ENCODE data around the gene SLC22A12. TPM values are rescaled to one million over a fixed set of nuclear protein-coding genes. Genes with fewer than 3 reads are reported as not detected.

SLC22A12 gene
- total RNA-seq, 4 donors from 2014 or later: not detected

- no peaks in the 10 kb centered on the region for H3K4me1 ChIP-seq
- H3K27me3 ChIP-seq: no peaks in the 10 kb centered on the region
- TF ChIP-seq POLR2A (IDR thresholded peaks at IDR 0.05): no peak
- TF ChIP-seq, protein P1, sequence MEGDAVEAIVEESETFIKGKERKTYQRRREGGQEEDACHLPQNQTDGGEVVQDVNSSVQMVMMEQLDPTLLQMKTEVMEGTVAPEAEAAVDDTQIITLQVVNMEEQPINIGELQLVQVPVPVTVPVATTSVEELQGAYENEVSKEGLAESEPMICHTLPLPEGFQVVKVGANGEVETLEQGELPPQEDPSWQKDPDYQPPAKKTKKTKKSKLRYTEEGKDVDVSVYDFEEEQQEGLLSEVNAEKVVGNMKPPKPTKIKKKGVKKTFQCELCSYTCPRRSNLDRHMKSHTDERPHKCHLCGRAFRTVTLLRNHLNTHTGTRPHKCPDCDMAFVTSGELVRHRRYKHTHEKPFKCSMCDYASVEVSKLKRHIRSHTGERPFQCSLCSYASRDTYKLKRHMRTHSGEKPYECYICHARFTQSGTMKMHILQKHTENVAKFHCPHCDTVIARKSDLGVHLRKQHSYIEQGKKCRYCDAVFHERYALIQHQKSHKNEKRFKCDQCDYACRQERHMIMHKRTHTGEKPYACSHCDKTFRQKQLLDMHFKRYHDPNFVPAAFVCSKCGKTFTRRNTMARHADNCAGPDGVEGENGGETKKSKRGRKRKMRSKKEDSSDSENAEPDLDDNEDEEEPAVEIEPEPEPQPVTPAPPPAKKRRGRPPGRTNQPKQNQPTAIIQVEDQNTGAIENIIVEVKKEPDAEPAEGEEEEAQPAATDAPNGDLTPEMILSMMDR (IDR thresholded peaks at IDR 0.05): no peak
- DNase-seq: no peak
- H3K9me3 ChIP-seq: no peaks in the 10 kb centered on the region
- no peaks in the 10 kb centered on the region for H3K36me3 ChIP-seq
- H3K4me3 ChIP-seq: no peak overlapping the region
- H3K27ac ChIP-seq: no peak overlapping the region
Measured at GRCh38 chr11:64609436-64610047, 18.5 kb downstream of the SLC22A12 start.

- Histone ChIP-seq H3K27me3 (no peaks in the 10 kb centered on the region), H3K9me3 (no peaks in the 10 kb centered on the region), H3K27ac (no peak overlapping the region), H3K36me3 (no peaks in the 10 kb centered on the region), H3K4me3 (no peak overlapping the region), H3K4me1 (no peaks in the 10 kb centered on the region)
- no peak for DNase-seq
- no peak for TF ChIP-seq POLR2A (IDR thresholded peaks at IDR 0.05)
- TF ChIP-seq, protein P1 (IDR thresholded peaks at IDR 0.05): no peak
Measured at GRCh38 chr11:64610596-64610995, 19.6 kb downstream of the SLC22A12 start.

DNA sequence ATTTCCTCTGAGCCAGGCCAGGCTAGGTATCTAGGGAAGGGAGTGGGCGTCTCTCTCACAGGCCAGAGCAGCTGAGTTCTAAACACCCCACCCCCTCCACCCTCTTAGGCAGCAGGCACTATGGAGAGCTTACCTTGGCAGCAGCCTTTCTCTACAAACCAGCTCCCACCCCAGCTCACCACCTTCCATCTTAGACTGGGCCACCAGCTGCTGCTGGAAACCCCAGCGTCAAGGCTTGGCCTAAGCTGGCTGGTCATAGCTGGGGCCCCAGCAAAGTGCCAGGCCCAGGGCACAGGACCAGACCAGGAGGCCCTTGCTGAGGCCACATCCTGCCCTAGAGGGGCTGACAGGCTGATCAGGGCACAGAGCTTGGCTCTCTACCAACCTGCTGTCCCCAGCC lies 20.2 kb downstream of the SLC22A12 start:
- Histone ChIP-seq H3K36me3 (no peaks in the 10 kb centered on the region), H3K4me3 (no peak overlapping the region), H3K4me1 (no peaks in the 10 kb centered on the region), H3K27me3 (no peaks in the 10 kb centered on the region), H3K27ac (no peak overlapping the region), H3K9me3 (no peaks in the 10 kb centered on the region)
- TF ChIP-seq, protein P1 (IDR thresholded peaks at IDR 0.05): no peak
- TF ChIP-seq POLR2A (IDR thresholded peaks at IDR 0.05): no peak
- no peak for DNase-seq

- Histone ChIP-seq H3K36me3 (no peaks in the 10 kb centered on the region), H3K4me3 (no peak overlapping the region), H3K27ac (no peak overlapping the region), H3K9me3 (no peaks in the 10 kb centered on the region), H3K27me3 (no peaks in the 10 kb centered on the region), H3K4me1 (no peaks in the 10 kb centered on the region)
- DNase-seq: no peak
- no peak for TF ChIP-seq POLR2A (IDR thresholded peaks at IDR 0.05)
- TF ChIP-seq, protein P1 (IDR thresholded peaks at IDR 0.05): no peak
Measured at GRCh38 chr11:64611869-64612646, 21.0 kb downstream of the SLC22A12 start.

GRCh38 chr11:64613648-64614047 lies 22.6 kb downstream of the SLC22A12 start:
- TF ChIP-seq, protein P1 (IDR thresholded peaks at IDR 0.05): no peak
- no peak for TF ChIP-seq POLR2A (IDR thresholded peaks at IDR 0.05)
- Histone ChIP-seq H3K4me1 (no peaks in the 10 kb centered on the region), H3K4me3 (no peak overlapping the region), H3K36me3 (no peaks in the 10 kb centered on the region), H3K27ac (no peak overlapping the region), H3K9me3 (no peaks in the 10 kb centered on the region), H3K27me3 (no peaks in the 10 kb centered on the region)
- no peak for DNase-seq

Data from Peyer's patch (tissue), 4 donors.